Muscle of leg (tissue), 11 donors: Measurements from ENCODE around the gene LIN37. TPM values are rescaled to one million over a fixed set of nuclear protein-coding genes. Genes with fewer than 3 reads are reported as not detected.
"Not testable (repeated sequence)": the region's sequence is repeated elsewhere in the genome, so short reads cannot be mapped to it uniquely, and the experiment has no call there.

Experiments
- DNase-seq: peaks from one replicate; pipeline ENCODE4 v3.0.0; 2013
- H3K27ac ChIP-seq: one replicate; pipeline ENCODE4 v1.5.1; 2013; ENCODE audit warnings: mild to moderate bottlenecking, low read length, control low read depth
- H3K27me3 ChIP-seq: one replicate; pipeline ENCODE4 v1.6.1; 2013; ENCODE audit warnings: low read length; ENCODE audit not compliant: control insufficient read depth, insufficient read depth
- H3K36me3 ChIP-seq: one replicate; pipeline ENCODE4 v1.6.1; 2013; ENCODE audit warnings: low read length; ENCODE audit not compliant: control insufficient read depth, insufficient read depth
- H3K4me1 ChIP-seq: one replicate; pipeline ENCODE4 v1.6.1; 2013; ENCODE audit warnings: low read length; ENCODE audit not compliant: control insufficient read depth, insufficient read depth
- H3K4me3 ChIP-seq: one replicate; pipeline ENCODE4 v1.5.1; 2013; ENCODE audit warnings: low read length, control low read depth
- H3K9me3 ChIP-seq: replicated peaks from 2 replicates; pipeline ENCODE4 v1.6.1; 2013; ENCODE audit warnings: low read depth, low read length; ENCODE audit not compliant: control insufficient read depth
- WGBS: methylation state at CpG from one replicate; pipeline ENCODE4 v1.1.5; 2013; ENCODE audit warnings: missing lambda C conversion rate; ENCODE audit not compliant: insufficient coverage; 5-methylcytosine and 5-hydroxymethylcytosine counted together
- polyA plus RNA-seq, 8 donors: library from polyadenylated mRNA; unstranded; fragments of 120-200 nt; gene quantifications; one replicate each; pipeline versions ENCODE4 v1.2.1 to v1.2.3, GENCODE V29; 2013; ENCODE audit warnings: inconsistent platforms in 1 of 8, low replicate concordance in 1 of 8; ENCODE audit not compliant: insufficient read length in 8 of 8, insufficient read depth in 1 of 8
- total RNA-seq: library from RNA; stranded (reverse); fragments of 120-200 nt; gene quantifications from one replicate; pipeline ENCODE4 v1.2.4, GENCODE V29; 2013

Gene LIN37
- total and polyA plus RNA-seq, 9 donors, result 9.2 to 12.8 (median 10.3) TPM

- no peak overlapping the region for H3K27ac ChIP-seq
- 56% methylated on average over 19 of the region's 20 CpGs for WGBS
- H3K4me1 ChIP-seq, result no peaks in the 10 kb centered on the region
- H3K4me3 ChIP-seq, result no peak overlapping the region
- H3K27me3 ChIP-seq, result peaks cover 10% of the 10 kb centered on the region
- DNase-seq, result no peak
- H3K36me3 ChIP-seq, result peaks cover 2% of the 10 kb centered on the region
- no peaks in the 10 kb centered on the region for H3K9me3 ChIP-seq
These were observed 42.8 kb downstream of the LIN37 start for GRCh38 chr19:35790981-35791813.

GRCh38 chr19:35791814-35792279, 43.5 kb downstream of the LIN37 start:
- 89% methylated on average over 3 of the region's 9 CpGs for WGBS
- Histone ChIP-seq H3K27me3 (peaks cover 16% of the 10 kb centered on the region), H3K4me1 (no peaks in the 10 kb centered on the region), H3K27ac (no peak overlapping the region), H3K9me3 (no peaks in the 10 kb centered on the region), H3K36me3 (peaks cover under 1% of the 10 kb centered on the region), H3K4me3 (no peak overlapping the region)
- DNase-seq, result no peak

- no peak overlapping the region for H3K27ac ChIP-seq
- 84% methylated on average over 14 of the region's 15 CpGs for WGBS
- no peaks in the 10 kb centered on the region for H3K9me3 ChIP-seq
- no peaks in the 10 kb centered on the region for H3K36me3 ChIP-seq
- H3K4me3 ChIP-seq, result no peak overlapping the region
- H3K27me3 ChIP-seq, result peaks cover 21% of the 10 kb centered on the region
- H3K4me1 ChIP-seq, result no peaks in the 10 kb centered on the region
- no peak for DNase-seq
These were observed 43.9 kb downstream of the LIN37 start for GRCh38 chr19:35792312-35792711.

- H3K4me3 ChIP-seq, result no peak overlapping the region
- H3K9me3 ChIP-seq, result no peaks in the 10 kb centered on the region
- DNase-seq, result no peak
- H3K27ac ChIP-seq, result no peak overlapping the region
- H3K36me3 ChIP-seq, result no peaks in the 10 kb centered on the region
- H3K4me1 ChIP-seq, result peaks cover 4% of the 10 kb centered on the region
- peaks cover 25% of the 10 kb centered on the region for H3K27me3 ChIP-seq
- WGBS, result 67% methylated on average over 6 of the region's 8 CpGs
These were observed 44.5 kb downstream of the LIN37 start for GRCh38 chr19:35792888-35793287.

GRCh38 chr19:35793381-35794165, 45.2 kb downstream of the LIN37 start:
- 76% methylated on average over 6 of the region's 7 CpGs for WGBS
- Histone ChIP-seq H3K9me3 (no peaks in the 10 kb centered on the region), H3K4me1 (peaks cover 4% of the 10 kb centered on the region), H3K36me3 (no peaks in the 10 kb centered on the region), H3K27me3 (peaks cover 31% of the 10 kb centered on the region), H3K27ac (no peak overlapping the region), H3K4me3 (no peak overlapping the region)
- DNase-seq, result no peak

GRCh38 chr19:35795564-35795963, 47.2 kb downstream of the LIN37 start:
- H3K27ac ChIP-seq, H3K9me3 ChIP-seq, H3K36me3 ChIP-seq, H3K4me1 ChIP-seq, H3K4me3 ChIP-seq, DNase-seq: not testable (repeated sequence)
- peaks cover 33% of the 10 kb centered on the region for H3K27me3 ChIP-seq
- no CpG with 5 or more reads among the region's 1 CpG for WGBS

- Histone ChIP-seq H3K27me3 (peaks cover 33% of the 10 kb centered on the region), H3K9me3 (no peaks in the 10 kb centered on the region), H3K4me3 (no peak overlapping the region), H3K4me1 (peaks cover 4% of the 10 kb centered on the region), H3K27ac (no peak overlapping the region), H3K36me3 (no peaks in the 10 kb centered on the region)
- no peak for DNase-seq
- 7% methylated on average over 38 of the region's 39 CpGs for WGBS
These were observed 48.5 kb downstream of the LIN37 start for GRCh38 chr19:35796645-35797542.

- no peak overlapping the region for H3K27ac ChIP-seq
- DNase-seq, result peak; percentile 38
These were observed 49.3 kb downstream of the LIN37 start for GRCh38 chr19:35797663-35798062.

GRCh38 chr19:35801828-35802227, 53.5 kb downstream of the LIN37 start:
- Histone ChIP-seq H3K27me3 (peaks cover 16% of the 10 kb centered on the region), H3K9me3 (no peaks in the 10 kb centered on the region), H3K4me1 (peaks cover 6% of the 10 kb centered on the region), H3K4me3 (no peak overlapping the region), H3K27ac (no peak overlapping the region), H3K36me3 (no peaks in the 10 kb centered on the region)
- WGBS, result 33% methylated on average over 1 of the region's 3 CpGs
- DNase-seq, result no peak

More at GRCh38 chr19:35797663-35798062, 49.3 kb downstream of the LIN37 start:
- Histone ChIP-seq H3K36me3 (no peaks in the 10 kb centered on the region), H3K27me3 (peaks cover 33% of the 10 kb centered on the region), H3K4me1 (peaks cover 4% of the 10 kb centered on the region), H3K4me3 (no peak overlapping the region), H3K9me3 (no peaks in the 10 kb centered on the region)
- 1% methylated on average over 12 of the region's 15 CpGs for WGBS
